HG03520 (cell line): ENCODE results near the gene NBPF12.
"Not testable (repeated sequence)": the region's sequence is repeated elsewhere in the genome, so short reads cannot be mapped to it uniquely, and the experiment has no call there.

Source experiments
- ATAC-seq: cut with Tn5 transposase; IDR thresholded peaks from one replicate; pipeline ENCODE4 v1.9.1; 2021; ENCODE audit warnings: mild to moderate bottlenecking, moderate library complexity; ENCODE audit not compliant: unreplicated experiment

The NBPF12 gene, protein sequence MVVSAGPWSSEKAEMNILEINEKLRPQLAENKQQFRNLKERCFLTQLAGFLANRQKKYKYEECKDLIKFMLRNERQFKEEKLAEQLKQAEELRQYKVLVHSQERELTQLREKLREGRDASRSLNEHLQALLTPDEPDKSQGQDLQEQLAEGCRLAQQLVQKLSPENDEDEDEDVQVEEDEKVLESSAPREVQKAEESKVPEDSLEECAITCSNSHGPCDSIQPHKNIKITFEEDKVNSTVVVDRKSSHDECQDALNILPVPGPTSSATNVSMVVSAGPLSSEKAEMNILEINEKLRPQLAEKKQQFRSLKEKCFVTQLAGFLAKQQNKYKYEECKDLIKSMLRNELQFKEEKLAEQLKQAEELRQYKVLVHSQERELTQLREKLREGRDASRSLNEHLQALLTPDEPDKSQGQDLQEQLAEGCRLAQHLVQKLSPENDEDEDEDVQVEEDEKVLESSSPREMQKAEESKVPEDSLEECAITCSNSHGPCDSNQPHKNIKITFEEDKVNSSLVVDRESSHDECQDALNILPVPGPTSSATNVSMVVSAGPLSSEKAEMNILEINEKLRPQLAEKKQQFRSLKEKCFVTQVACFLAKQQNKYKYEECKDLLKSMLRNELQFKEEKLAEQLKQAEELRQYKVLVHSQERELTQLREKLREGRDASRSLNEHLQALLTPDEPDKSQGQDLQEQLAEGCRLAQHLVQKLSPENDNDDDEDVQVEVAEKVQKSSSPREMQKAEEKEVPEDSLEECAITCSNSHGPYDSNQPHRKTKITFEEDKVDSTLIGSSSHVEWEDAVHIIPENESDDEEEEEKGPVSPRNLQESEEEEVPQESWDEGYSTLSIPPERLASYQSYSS (N-terminal part only)

GRCh38 chr1:146938242-146938902 is at the start of gene NBPF12:
Gene NBPF12 (plus strand): TSS chr1:146938324. CDS start chr1:146960144, 21,820 bp downstream.
- peak; percentile 70 for ATAC-seq

- not testable (repeated sequence) for ATAC-seq
Measured at GRCh38 chr1:146891355-146891754, 46.8 kb upstream of the NBPF12 start.

DNA sequence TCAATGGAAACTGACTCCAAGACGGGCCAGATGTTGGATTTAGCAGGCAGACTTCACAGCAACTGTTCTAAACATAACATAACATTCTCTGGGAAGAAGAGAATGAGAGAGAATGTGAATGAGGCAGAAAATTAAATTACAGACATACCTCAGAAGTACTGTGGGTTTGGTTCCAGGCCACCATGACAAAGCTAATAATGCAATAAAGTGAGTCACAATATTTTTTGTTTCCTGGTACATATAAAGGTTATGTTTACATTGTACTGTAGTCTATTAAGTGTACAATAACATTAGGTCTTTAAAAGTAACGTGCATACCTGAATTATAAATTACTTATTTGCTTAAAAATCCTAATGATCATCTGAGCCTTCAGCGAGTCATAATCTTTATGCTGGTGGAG is 45.8 kb upstream of the NBPF12 start:
- not testable (repeated sequence) for ATAC-seq

- ATAC-seq, result not testable (repeated sequence)
Measured at GRCh38 chr1:146907565-146908261, 30.4 kb upstream of the NBPF12 start.

- not testable (repeated sequence) for ATAC-seq
Measured at GRCh38 chr1:146912975-146913374, 25.1 kb upstream of the NBPF12 start.

DNA sequence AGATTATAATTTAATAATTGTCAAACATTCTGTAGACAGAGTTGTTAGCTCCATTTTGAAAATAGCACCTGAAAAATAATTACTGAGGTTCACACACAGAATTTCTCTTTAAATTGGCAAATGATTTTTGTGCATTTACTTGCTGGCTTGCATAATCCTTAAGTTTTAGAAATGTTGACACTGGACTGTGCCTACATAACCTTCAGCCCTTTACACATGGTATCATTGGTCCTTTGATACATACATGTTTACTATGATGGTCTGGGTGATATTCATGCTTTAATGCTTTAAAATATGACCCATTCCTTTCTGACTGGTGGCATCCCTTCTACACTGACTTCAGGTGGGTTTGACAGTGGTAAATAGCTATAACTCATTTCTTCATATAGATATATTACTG is 17.3 kb upstream of the NBPF12 start:
- ATAC-seq, result not testable (repeated sequence)

GRCh38 chr1:146922614-146923013 is 15.5 kb upstream of the NBPF12 start:
- not testable (repeated sequence) for ATAC-seq

GRCh38 chr1:146924106-146924505 is 14.0 kb upstream of the NBPF12 start:
- ATAC-seq, result not testable (repeated sequence)

GRCh38 chr1:146926413-146926812 is 11.7 kb upstream of the NBPF12 start:
- ATAC-seq, result not testable (repeated sequence)

- ATAC-seq, result not testable (repeated sequence)
Measured at GRCh38 chr1:146930225-146930624, 7.9 kb upstream of the NBPF12 start.

DNA sequence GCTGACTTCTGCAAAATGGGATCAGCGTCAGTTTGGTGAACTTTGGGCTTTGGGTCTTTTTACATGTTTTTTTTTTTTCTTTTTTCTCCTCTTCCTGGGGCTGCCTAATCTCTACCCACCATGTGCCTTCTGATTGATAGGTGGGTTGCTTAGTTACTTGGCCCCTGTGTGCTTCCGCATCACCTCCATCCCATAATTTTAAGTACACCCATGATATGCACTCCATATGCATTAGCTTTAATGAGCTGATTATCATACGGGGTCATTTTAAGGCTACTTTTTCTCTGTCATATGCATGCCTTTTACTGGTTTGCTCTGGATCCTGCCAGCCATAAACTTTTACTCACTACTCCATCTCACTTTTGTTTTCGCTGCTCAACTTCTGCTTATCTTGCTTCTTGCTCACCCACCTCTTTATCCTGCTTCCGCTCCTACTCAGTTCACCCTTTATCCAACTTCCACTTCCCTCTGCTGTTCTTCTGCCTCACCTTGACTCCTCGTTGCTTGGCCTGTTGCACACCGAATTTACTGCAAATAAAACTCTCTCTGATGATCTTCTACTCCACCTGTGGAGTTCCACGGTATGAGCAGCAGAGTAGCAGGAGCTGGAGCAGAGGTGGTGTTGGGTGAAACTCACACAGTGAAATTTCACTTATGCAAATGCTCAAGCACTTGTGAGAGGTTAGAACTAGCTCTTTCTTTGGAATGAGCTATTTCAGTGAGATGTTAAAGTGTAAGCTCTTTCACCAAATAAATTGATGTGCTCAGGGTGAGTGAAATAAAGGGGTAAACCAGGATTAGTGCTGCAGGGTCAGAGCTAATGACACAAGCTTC is 3.5 kb upstream of the NBPF12 start:
- peak; percentile 43 for ATAC-seq

DNA sequence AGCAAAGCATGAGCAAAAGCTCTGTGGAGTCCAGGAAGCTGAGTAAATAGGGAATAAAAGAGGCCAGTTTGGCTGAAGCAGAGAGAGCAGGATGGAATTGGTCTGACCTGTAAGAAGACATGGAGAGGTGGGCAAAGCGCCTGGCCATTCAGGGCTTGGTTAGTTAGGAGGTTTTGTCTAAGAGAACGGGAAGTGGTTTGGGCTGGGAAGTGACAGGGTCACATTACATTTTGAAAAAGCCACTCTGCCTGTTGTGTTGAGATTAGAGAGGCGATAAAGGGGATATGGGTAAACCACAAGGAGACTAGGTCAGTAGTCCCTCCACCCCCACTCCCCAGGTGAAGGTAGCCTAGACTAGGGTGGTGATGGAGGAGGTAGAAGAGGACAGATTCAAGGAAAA is 662 bp upstream of the NBPF12 start:
- ATAC-seq, result not testable (repeated sequence)

GRCh38 chr1:146938927-146939786 is 1.0 kb downstream of the NBPF12 start:
- ATAC-seq, result peak; percentile 17

DNA sequence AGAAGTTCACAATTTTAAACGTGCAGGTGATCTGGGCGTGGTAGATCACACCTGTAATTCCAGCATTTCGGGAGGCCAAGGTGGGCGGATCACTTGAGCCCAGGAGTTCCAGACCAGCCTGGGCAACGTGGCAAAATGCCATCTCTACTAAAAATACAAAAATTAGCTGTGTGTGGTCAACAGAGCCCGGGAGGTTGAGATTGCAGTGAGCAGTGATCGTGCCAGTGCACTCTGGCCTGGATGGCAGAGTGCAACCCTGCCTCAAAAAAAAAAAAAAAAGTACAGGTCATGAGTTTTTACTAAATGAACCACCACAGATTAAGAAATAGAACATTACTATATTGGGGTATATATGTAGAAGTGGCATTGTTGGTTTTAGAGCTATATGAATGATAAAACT is 2.2 kb downstream of the NBPF12 start:
- not testable (repeated sequence) for ATAC-seq

DNA sequence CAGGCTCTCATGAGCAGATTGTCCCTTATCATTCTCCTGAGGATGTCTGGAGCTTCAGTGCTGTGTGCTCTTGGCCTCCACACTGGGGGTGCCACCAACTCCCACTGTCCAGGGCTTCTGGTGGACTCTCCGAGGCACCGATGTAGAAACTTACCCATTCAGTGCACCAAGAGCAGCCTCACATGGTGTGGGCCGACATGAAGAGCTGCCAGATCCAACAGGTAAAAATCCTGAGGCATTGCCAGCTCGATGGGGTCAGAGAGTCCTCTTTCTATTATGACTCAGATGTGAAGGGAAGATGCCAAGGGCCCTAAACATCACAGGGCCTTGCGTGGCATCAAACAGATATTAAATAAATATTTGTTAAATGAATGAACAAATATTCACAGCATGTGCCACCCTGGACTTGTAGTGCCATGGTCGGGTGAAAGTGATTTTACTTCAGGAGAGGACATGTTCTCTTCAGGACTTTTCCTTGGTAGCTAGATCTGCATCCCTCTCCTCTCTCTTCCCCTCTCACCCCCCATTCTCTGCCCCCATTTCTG is 5.3 kb downstream of the NBPF12 start:
- not testable (repeated sequence) for ATAC-seq

DNA sequence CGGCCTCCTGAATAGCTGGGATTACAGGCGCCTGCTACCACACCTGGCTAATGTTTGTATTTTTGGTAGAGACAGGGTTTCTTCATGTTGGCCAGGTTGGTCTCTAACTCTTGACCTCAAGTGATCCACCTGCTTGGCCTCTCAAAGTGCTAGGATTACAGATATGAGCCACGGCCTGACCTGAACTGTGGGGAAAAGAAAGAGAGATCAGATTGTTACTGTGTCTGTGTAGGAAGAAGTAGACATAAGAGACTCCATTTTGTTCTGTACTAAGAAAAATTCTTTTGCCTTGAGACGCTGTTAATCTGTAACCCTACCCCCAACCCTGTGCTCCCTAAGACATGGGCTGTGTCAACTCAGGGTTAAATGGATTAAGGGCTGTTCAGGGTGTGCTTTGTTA is 10.0 kb downstream of the NBPF12 start:
- ATAC-seq, result not testable (repeated sequence)

GRCh38 chr1:146964340-146964739 is 26.2 kb downstream of the NBPF12 start:
- not testable (repeated sequence) for ATAC-seq

GRCh38 chr1:146966351-146966750 is 28.2 kb downstream of the NBPF12 start:
- not testable (repeated sequence) for ATAC-seq
